ENCODE results near the gene SIRPG. TPM values are rescaled to one million over a fixed set of nuclear protein-coding genes. Genes with fewer than 3 reads are reported as not detected.
"Not testable (repeated sequence)": the region's sequence is repeated elsewhere in the genome, so short reads cannot be mapped to it uniquely, and the experiment has no call there.

The SIRPG gene
- total RNA-seq, 2 experiments from 2014 or later = 93.8 to 122 TPM

DNA sequence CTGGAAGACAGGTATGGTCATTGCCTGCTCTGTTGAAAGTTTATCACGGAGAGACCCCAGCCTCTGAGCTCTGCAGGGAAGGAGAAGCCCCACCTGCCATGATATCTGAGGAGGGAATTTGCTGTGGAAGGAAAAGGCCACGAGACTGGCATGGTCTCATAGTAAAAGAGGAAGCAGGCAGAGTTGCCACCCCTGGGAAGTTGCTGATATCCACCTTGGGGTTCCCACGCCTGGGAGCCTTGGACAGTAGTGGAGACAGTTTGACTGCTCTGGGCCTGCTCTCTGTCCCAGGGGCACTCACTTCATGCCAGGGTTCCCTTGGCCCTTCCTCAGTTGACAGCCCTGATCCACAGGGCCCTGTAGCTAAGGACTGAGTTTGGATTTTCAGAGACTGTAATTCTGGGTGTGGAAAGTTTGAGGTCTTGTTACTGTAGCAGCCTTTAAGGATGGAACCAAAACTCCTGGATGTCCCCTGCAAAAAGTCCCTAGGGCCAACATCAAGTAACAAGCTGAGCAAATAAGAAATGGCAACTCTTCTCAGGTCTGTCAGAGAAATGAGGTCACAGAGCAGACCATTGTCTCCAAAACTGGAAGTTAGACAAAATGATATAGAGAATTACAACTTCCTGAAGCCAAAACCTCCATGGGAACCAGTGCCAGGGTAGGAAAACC is 30.9 kb downstream of the SIRPG start:
- Mint-ChIP-seq H3K4me1 (peaks cover 50% of the 10 kb centered on the region), H3K4me3 (no peak overlapping the region), H3K9me3 (ENCODE audit: low read depth) (no peaks in the 10 kb centered on the region), H3K27me3 (no peaks in the 10 kb centered on the region), H3K36me3 (peaks cover 41% of the 10 kb centered on the region), H3K27ac (no peak overlapping the region)
- no peak for ATAC-seq
- CTCF ChIA-PET = interaction anchor here (1.1 kb wide), 1 partner anchor 108 kb away, joined by 3 read pairs; no protein-coding TSS in a partner anchor
- DNase-seq = no peak

DNA sequence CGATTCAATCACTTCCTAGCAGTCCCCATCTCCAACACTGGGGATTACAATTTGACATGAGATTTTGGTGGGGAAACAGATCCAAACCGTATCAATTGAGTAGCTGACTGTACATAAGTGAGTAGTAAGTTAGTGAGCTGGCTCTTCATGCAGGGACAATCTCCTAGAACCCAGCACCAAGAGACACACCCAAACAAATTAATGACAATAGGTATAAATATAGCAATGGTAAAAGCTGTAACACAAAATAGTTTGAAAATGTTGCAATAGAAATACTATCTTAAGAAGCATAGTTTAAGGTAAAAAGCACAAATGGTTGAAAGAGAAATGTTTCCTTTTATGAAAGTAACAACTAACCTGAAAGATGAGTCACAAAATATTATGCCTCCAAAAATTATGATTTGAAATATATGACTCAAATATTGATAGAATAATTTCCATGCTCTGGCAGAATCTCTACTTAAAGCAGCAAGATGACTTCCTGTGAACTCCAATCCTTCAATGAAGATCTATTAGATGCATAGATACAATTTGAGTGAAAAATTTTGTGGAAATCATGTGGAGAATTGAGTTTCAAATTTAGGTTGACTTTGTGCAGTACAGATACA is 32.4 kb downstream of the SIRPG start:
- ATAC-seq = peak; percentile 52
- H3K4me3 Mint-ChIP-seq = no peak overlapping the region
- no peaks in the 10 kb centered on the region for H3K27me3 Mint-ChIP-seq
- peak overlapping the region; percentile 12 for H3K27ac Mint-ChIP-seq
- peaks cover 37% of the 10 kb centered on the region for H3K36me3 Mint-ChIP-seq
- no peak for DNase-seq
- CTCF ChIA-PET = no interaction called here
- H3K9me3 Mint-ChIP-seq (ENCODE audit: low read depth) = no peaks in the 10 kb centered on the region
- H3K4me1 Mint-ChIP-seq = peaks cover 55% of the 10 kb centered on the region

DNA sequence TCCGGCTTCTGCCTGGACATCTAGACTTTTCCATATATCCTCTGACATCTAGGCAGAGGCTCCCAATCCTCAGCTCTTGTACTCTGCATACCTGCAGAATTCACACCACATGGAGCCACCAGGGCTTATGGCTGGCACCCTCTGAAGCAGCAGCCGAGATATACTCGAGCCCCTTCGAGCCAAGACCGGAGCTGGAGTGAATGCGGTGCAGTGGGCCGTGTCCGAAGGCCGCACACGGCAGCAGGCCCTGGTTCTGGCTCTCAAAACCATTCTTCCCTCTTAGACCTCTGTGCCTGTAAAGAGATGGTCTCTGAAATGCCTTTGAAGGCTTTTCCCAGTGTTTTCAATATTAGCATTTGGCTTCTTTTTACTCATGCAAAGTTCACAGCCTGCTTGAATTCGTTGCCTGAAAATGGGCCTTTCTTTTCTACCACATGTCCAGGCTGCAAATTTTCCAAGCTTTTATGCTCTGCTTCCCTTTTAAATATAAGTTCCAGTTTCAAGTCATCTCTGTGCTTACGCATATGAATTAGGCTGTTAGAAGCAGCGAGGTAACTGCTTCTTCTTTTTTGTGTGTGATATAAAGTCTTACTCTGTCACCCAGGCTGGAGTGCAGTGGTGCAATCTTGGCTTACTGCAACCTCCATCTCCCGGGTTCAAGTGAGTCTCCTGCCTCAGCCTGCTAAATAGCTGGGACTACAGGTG is 33.9 kb downstream of the SIRPG start:
- H3K4me3 Mint-ChIP-seq = no peak overlapping the region

DNA sequence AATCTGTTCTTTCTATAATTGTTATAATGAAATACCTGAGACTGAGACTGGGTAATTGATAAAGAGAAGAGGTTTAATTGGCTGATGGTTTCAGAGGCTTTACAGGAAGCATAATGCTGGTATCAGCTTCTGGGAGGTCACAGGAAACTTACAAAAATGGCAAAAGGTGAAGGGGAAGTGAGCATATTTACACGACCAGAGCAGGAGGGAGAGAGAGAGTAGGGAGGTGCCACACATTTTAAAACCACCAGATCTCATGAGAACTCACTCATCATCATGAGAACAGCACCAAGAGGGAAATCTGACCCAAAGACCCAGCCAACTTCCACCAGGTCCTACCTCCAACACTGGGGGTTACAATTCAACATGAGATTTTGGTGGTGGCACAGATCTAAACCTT is 35.1 kb downstream of the SIRPG start:
- H3K27ac Mint-ChIP-seq = peak overlapping the region; percentile 42
- DNase-seq (no peak), ATAC-seq (peak; percentile 54)
- H3K4me3 Mint-ChIP-seq = no peak overlapping the region
- H3K9me3 Mint-ChIP-seq (ENCODE audit: low read depth) = peaks cover 5% of the 10 kb centered on the region
- CTCF ChIA-PET = interaction anchor here (1.2 kb wide), 1 partner anchor 53 kb away, joined by 3 read pairs; no protein-coding TSS in a partner anchor
- H3K27me3 Mint-ChIP-seq = no peaks in the 10 kb centered on the region
- peaks cover 34% of the 10 kb centered on the region for H3K36me3 Mint-ChIP-seq
- peaks cover 66% of the 10 kb centered on the region for H3K4me1 Mint-ChIP-seq

More for the DNA sequence above, 33.9 kb downstream of the SIRPG start:
- Mint-ChIP-seq H3K27ac (no peak overlapping the region), H3K27me3 (no peaks in the 10 kb centered on the region), H3K9me3 (ENCODE audit: low read depth) (peaks cover 5% of the 10 kb centered on the region), H3K36me3 (peaks cover 37% of the 10 kb centered on the region), H3K4me1 (peaks cover 70% of the 10 kb centered on the region)
- no peak for DNase-seq
- CTCF ChIA-PET = interaction anchor here (1.2 kb wide), 1 partner anchor 52 kb away, joined by 3 read pairs; no protein-coding TSS in a partner anchor
- no peak for ATAC-seq

DNA sequence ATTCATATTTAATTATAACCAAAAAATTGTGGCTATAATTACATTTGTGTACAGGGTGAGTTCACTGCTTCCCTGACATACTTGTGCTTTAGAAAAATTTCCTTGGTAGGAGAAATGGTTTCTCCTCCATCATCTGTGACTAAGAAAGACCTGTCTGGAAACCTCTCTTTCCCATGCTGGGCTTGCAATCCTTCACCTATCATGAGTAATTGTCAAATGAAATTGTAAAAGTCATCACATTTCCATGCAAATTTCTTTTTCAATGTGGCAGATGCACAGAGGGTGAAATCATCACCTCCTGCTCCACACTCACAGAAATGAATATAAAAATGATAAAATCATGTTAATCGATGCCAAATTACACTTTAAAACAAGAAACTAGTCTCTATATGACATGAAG is 36.3 kb downstream of the SIRPG start:
- no peak for ATAC-seq
- peaks cover 5% of the 10 kb centered on the region for H3K9me3 Mint-ChIP-seq (ENCODE audit: low read depth)
- H3K36me3 Mint-ChIP-seq = peaks cover 34% of the 10 kb centered on the region
- no peak for DNase-seq
- no peak overlapping the region for H3K4me3 Mint-ChIP-seq
- no peak overlapping the region for H3K27ac Mint-ChIP-seq
- H3K27me3 Mint-ChIP-seq = no peaks in the 10 kb centered on the region
- H3K4me1 Mint-ChIP-seq = peaks cover 61% of the 10 kb centered on the region
- CTCF ChIA-PET = no interaction called here

DNA sequence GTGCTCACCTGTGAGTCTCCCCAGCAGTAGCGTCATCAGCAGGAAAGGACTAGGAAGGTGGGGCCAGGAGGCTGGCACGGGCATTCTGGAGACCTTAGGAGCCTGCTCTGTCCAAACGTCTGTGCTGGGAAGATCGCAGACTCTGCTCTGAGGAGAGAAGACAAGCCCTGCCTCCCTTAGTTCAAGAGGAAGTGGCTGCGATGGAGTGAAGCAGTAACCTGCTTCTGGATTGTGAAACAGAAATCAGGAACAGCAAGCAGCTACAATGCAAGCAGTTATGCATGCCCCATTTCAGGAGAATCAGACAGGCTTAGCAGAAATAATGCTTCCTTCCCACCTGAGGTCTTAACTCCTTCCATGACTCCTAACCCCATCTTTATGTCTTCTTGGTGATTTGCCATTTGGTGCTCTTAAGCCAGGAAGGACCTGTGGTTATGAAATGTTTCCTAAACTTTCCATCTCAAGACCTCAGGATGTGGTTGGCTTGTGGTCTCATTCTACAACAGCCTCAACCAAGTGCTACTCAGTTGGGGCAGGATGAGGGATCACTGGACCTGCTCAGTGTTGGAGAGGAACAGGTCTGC is 37.6 kb downstream of the SIRPG start, which contains the start of gene SIRPB1:
SIRPB1 (minus strand) TSS at position 149 of the 584 bp plus-strand sequence; CDS start at position 84, 65 bp downstream.
- H3K4me3 Mint-ChIP-seq = no peak within 1 kb of the TSS
- peaks cover 33% of the 10 kb centered on the region for H3K36me3 Mint-ChIP-seq
- DNase-seq = peak; percentile 66
- peaks cover 5% of the 10 kb centered on the region for H3K9me3 Mint-ChIP-seq (ENCODE audit: low read depth)
- CTCF ChIA-PET = no interaction called here
- peaks cover 52% of the 10 kb centered on the region for H3K4me1 Mint-ChIP-seq
- peak; percentile 67 for ATAC-seq
- no peaks in the 10 kb centered on the region for H3K27me3 Mint-ChIP-seq
- peak within 1 kb of the TSS; percentile 41 for H3K27ac Mint-ChIP-seq

DNA sequence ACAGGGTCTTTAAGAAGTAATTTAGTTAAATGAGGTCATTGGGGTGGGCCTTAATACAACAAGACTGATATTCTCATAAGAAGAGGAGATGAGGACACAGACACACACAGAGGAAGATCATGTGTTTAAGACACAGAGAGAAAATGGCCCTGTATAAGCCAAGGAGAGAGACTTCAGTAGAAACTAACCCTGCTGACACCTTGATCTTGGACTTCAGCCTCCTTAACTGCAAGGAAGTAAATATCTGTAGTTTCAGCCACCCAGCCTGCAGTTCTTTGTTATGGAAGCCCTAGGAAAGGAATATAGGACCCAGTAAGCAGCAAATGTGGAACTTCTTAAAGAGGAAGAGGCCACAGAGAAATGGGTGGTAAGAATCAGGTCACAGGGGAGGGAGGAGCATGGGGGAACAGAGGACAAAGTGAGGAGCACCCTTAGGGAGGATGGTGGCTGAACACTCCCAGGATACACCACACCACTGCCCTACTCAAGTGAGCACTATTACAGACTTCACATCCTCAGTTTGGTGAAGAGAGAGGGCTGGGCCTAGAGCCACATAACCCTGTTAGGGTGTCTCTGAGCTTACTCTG is 38.5 kb downstream of the SIRPG start:
- no peak overlapping the region for H3K27ac Mint-ChIP-seq
- ATAC-seq = no peak
- DNase-seq = no peak
- CTCF ChIA-PET = no interaction called here
- H3K4me1 Mint-ChIP-seq = peaks cover 48% of the 10 kb centered on the region
- H3K36me3 Mint-ChIP-seq = peaks cover 36% of the 10 kb centered on the region
- no peak overlapping the region for H3K4me3 Mint-ChIP-seq
- no peaks in the 10 kb centered on the region for H3K27me3 Mint-ChIP-seq
- peaks cover 5% of the 10 kb centered on the region for H3K9me3 Mint-ChIP-seq (ENCODE audit: low read depth)

DNA sequence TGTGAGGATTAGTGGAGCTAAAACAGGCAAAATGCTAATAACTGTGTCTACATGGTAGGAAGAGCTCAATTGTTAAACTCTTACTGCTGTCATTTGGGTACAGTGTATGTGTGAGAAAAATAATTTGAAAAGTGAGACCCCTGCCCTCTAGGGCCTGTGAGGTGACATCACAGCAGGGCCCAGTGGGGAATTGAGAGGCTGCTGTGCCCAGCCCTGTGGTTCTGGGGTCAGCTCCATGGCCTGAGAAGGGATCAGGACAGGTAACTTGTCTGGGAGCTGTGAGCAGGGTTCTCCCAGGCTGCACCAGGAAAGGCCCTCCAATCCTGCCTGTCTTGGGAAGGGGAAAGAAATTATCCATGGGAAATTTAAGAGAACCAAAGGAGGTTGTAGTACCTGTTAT is 39.1 kb downstream of the SIRPG start:
- CTCF ChIA-PET = no interaction called here
- peaks cover 45% of the 10 kb centered on the region for H3K4me1 Mint-ChIP-seq
- ATAC-seq = no peak
- no peak for DNase-seq
- H3K4me3 Mint-ChIP-seq = no peak overlapping the region
- no peaks in the 10 kb centered on the region for H3K27me3 Mint-ChIP-seq
- peaks cover 5% of the 10 kb centered on the region for H3K9me3 Mint-ChIP-seq (ENCODE audit: low read depth)
- H3K27ac Mint-ChIP-seq = no peak overlapping the region
- peaks cover 36% of the 10 kb centered on the region for H3K36me3 Mint-ChIP-seq

DNA sequence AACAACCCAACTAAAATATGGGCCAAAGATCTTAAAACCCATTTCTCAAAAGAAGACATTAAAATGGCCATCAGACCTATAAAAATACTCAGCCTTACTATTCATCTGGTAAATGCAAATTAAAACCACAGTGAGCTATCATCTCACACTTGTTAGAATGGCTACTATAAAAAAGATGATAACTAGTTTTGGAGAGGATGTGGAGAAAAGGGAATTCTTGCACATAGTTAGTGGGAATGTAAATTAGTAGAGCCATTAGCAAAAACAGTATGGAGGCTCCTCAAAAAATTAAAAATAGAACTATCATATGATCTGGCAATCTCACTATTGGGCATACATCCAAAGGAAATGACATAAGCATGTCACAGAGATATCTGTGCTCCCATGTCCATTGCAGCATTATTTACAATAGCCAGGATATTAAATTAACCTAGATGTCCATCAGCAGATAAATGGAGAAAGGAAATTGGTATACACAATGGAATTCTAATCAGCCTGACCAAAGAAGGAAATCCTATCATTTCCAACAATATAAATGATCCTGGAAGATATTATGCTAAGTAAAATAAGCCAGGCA is 40.6 kb downstream of the SIRPG start:
- DNase-seq (no peak), ATAC-seq (no peak)
- Mint-ChIP-seq H3K27me3 (no peaks in the 10 kb centered on the region), H3K4me1 (peaks cover 33% of the 10 kb centered on the region), H3K27ac (no peak overlapping the region), H3K9me3 (ENCODE audit: low read depth) (peaks cover 5% of the 10 kb centered on the region), H3K36me3 (peaks cover 31% of the 10 kb centered on the region), H3K4me3 (no peak overlapping the region)
- CTCF ChIA-PET = no interaction called here

DNA sequence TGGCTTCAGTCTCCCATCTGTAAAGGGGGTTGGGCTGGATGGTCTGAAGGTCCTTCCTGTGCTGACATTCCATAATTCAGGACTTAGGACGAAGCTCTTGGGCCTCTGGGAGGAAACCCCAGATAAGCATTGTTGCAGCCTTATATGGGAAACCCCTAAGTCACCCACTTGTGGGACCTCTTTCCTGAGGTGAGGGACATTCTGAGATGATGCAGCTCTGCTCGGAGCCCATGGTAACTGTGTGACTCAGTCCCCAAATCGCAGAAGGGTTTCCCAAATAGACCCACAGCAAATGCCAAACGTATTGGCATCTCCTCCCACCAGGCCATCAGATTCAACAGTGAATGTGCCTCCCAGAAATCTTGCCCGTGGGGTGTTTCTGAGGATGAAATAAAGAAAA is 47.2 kb downstream of the SIRPG start:
- CTCF ChIA-PET = not testable (repeated sequence)

DNA sequence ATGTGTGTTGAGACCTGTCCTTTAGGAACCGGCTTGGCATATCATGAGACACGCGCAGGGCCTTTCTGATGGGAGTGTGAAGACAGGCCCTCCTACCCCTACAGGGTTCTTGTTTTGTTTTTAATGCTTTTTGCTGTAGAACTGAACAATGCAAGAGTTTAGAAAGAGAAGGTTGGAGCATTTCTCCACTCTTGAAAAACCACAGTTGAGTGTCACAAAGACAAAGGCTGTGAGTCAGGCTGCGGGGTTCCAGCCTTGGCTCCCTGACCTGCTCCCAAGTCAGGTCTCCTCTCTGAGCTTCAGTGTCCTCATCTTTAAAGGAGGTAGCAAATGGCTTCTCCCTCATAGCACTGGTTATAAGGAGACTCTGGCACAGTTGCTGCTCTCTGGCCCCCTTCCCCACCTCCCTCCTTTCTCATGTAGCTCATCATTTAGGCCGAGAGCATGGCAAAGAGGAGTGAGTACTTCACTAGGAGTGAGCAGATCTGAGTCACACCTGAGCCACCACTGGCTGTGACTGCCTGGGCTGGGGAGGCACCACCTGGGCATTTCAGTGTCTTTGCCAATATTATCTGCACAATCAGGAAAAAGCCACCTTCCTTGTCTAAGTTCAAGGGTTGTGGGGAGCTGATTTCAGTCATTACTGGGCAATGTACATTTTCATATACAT is 48.8 kb downstream of the SIRPG start:
- DNase-seq; H3K36me3 Mint-ChIP-seq; ATAC-seq; H3K4me3 Mint-ChIP-seq; H3K27ac Mint-ChIP-seq; H3K9me3 Mint-ChIP-seq (ENCODE audit: low read depth); H3K4me1 Mint-ChIP-seq; CTCF ChIA-PET; H3K27me3 Mint-ChIP-seq: not testable (repeated sequence)

More for the DNA sequence above, 47.2 kb downstream of the SIRPG start:
- not testable (repeated sequence) for DNase-seq; H3K4me3 Mint-ChIP-seq; H3K4me1 Mint-ChIP-seq; H3K27me3 Mint-ChIP-seq; H3K36me3 Mint-ChIP-seq; ATAC-seq; H3K27ac Mint-ChIP-seq; H3K9me3 Mint-ChIP-seq (ENCODE audit: low read depth)

DNA sequence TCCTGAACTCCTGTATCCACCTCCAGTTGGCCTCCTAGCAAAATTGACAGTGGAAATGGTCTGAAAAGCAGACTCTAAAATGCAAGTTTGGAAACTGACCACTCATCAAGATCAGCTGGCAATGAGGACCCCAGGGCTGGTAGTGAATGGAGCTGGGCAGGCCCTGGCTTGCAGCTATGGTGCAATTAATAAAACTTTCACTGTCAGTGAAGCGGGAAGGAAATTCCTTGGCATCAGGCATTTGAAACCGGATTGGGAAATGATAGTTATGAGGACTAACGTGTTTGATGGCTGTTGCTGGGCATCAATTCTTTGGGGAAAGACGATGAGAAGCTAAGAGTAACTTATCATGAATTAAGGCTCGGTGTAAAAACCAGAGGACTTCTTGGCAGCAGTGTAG is 56.8 kb downstream of the SIRPG start:
- Mint-ChIP-seq H3K27ac (no peak overlapping the region), H3K4me1 (no peaks in the 10 kb centered on the region), H3K36me3 (peaks cover 2% of the 10 kb centered on the region), H3K9me3 (ENCODE audit: low read depth) (no peaks in the 10 kb centered on the region), H3K27me3 (no peaks in the 10 kb centered on the region), H3K4me3 (no peak overlapping the region)
- CTCF ChIA-PET = interaction anchor here (1.0 kb wide), 1 partner anchor 176 kb away, joined by 3 read pairs; no protein-coding TSS in a partner anchor
- DNase-seq (no peak), ATAC-seq (no peak)
